Neural progenitor cell (in vitro differentiated cells): Measurements from ENCODE around the gene MAML3.
"Not testable (repeated sequence)": the region's sequence is repeated elsewhere in the genome, so short reads cannot be mapped to it uniquely, and the experiment has no call there.

ENCODE experiments used
- CTCF ChIP-seq: fragments of 200-600 bp; sonication (generic); IDR thresholded peaks from 2 replicates; pipeline ENCODE4 v1.5.1; 2017; ENCODE audit warnings: antibody characterized with exemption, mild to moderate bottlenecking
- EZH2 ChIP-seq: fragments of 200-600 bp; sonication (generic); IDR thresholded peaks from 2 replicates; pipeline ENCODE4 v1.6.1; 2017; ENCODE audit warnings: antibody characterized with exemption, mild to moderate bottlenecking, moderate library complexity

DNA sequence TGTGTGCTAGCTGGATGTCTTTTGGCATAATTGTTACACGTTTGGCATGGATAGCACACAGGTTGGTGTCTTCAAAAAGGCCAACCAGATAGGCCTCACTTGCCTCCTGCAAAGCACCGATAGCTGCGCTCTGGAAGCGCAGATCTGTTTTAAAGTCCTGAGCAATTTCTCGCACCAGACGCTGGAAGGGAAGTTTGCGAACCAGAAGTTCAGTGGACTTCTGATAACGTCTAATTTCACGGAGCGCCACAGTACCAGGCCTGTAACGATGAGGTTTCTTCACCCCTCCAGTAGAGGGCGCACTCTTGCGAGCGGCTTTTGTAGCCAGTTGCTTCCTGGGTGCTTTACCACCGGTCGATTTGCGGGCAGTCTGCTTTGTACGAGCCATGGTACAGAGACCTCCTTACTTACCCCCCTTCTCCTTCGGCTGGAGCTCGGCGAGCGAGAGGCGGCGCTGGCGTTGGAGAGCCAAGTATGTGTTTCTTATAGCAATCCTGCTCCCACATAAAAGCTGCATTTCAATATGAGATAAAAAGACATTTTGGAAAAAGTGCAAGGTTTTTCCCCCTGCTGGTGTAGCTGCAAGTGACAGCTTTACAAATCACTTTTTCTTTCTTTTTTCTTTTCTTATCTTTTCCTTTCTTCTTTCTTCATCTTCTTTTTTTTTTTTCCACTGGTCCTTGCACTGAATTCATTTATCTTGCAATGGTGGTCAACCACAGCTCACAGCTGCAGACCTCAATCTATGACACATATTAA is 455.6 kb downstream of the MAML3 start:
- peak; percentile 16 for TF ChIP-seq CTCF
- TF ChIP-seq EZH2: not testable (repeated sequence)
